ENCODE results near the gene KCNH4. TPM values are rescaled to one million over a fixed set of nuclear protein-coding genes. Genes with fewer than 3 reads are reported as not detected.

KCNH4 gene
- total RNA-seq, 1 donor from 2014 or later, result 0.80 TPM

DNA sequence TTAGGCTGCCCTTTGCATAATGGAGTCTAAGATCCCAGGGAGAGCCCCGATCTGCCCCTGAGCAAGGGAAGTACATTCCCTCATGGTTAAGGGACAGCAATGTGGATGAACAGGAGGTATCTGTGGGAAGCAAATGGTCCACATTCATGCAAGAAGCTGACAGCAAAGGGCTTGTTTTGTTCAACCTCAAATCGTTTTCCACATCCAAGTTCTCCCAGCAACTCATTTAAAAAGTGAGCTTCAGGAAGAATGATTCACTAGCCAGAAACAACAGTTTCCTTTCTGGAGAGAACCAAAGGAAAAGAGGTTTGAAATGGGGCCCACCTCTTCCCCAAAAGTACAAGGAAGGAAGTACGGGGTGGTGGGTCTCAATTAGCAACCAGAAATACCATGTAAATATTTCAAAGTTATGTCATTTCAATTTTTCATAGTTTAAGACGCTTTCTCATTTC is 48.9 kb downstream of the KCNH4 start:
- CTCF ChIA-PET, result interaction anchor here (1.0 to 1.1 kb wide), 2 partner anchors 10 to 12 kb away, joined by 3 read pairs; no protein-coding TSS in a partner anchor
- ATAC-seq (ENCODE audit: low read depth) (no peak), DNase-seq (no peak)
- POLR2A ChIA-PET, result interaction anchor here (0.6 to 1.3 kb wide), 4 partner anchors 11 to 115 kb away, joined by 3 read pairs; partner anchors contain the start of genes DNAJC7 and GHDC
- TF ChIP-seq, protein P1, sequence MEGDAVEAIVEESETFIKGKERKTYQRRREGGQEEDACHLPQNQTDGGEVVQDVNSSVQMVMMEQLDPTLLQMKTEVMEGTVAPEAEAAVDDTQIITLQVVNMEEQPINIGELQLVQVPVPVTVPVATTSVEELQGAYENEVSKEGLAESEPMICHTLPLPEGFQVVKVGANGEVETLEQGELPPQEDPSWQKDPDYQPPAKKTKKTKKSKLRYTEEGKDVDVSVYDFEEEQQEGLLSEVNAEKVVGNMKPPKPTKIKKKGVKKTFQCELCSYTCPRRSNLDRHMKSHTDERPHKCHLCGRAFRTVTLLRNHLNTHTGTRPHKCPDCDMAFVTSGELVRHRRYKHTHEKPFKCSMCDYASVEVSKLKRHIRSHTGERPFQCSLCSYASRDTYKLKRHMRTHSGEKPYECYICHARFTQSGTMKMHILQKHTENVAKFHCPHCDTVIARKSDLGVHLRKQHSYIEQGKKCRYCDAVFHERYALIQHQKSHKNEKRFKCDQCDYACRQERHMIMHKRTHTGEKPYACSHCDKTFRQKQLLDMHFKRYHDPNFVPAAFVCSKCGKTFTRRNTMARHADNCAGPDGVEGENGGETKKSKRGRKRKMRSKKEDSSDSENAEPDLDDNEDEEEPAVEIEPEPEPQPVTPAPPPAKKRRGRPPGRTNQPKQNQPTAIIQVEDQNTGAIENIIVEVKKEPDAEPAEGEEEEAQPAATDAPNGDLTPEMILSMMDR (IDR thresholded peaks at IDR 0.05), result no peak
- Mint-ChIP-seq H3K4me1 (peaks cover 61% of the 10 kb centered on the region), H3K27ac (peak overlapping the region; percentile 50), H3K9me3 (no peaks in the 10 kb centered on the region), H3K4me3 (no peak overlapping the region), H3K36me3 (ENCODE audit: low read depth) (peaks cover 64% of the 10 kb centered on the region), H3K27me3 (no peaks in the 10 kb centered on the region)
- intact Hi-C loops (cut with micrococcal nuclease), result loop anchor here (5.0 kb wide), 1 partner anchor 155 kb away; the partner anchor contains the start of gene STAT5A

DNA sequence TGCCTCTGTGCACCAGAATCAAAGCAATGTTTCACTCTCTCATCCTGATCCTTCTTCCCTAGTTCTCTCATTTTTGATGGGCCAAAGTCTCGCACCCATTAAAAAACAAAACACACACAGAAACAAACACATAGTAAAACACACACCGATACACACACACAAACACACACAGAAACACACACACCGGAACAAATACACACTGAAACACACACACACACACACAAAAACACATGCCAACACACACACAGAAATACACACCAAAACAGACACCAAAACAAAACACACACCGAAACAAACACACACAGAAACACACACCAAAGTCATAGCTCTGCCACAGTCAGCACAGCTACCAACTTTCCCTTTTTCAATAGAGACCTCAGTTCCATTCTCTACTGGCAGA is 49.7 kb downstream of the KCNH4 start:
- no peak for DNase-seq
- H3K9me3 Mint-ChIP-seq, result no peaks in the 10 kb centered on the region
- no peak for ATAC-seq (ENCODE audit: low read depth)
- H3K36me3 Mint-ChIP-seq (ENCODE audit: low read depth), result peaks cover 64% of the 10 kb centered on the region
- TF ChIP-seq, protein P1 (IDR thresholded peaks at IDR 0.05), result no peak
- no peak overlapping the region for H3K4me3 Mint-ChIP-seq
- ChIA-PET POLR2A (no interaction called here), CTCF (interaction anchor here (1.0 kb wide), 1 partner anchor 12 kb away, joined by 3 read pairs; no protein-coding TSS in a partner anchor)
- H3K27ac Mint-ChIP-seq, result peak overlapping the region; percentile 13
- intact Hi-C loops (cut with micrococcal nuclease), result loop anchor here (5.0 kb wide), 1 partner anchor 156 kb away; the partner anchor contains the start of gene STAT5A
- H3K4me1 Mint-ChIP-seq, result peaks cover 53% of the 10 kb centered on the region
- no peaks in the 10 kb centered on the region for H3K27me3 Mint-ChIP-seq

DNA sequence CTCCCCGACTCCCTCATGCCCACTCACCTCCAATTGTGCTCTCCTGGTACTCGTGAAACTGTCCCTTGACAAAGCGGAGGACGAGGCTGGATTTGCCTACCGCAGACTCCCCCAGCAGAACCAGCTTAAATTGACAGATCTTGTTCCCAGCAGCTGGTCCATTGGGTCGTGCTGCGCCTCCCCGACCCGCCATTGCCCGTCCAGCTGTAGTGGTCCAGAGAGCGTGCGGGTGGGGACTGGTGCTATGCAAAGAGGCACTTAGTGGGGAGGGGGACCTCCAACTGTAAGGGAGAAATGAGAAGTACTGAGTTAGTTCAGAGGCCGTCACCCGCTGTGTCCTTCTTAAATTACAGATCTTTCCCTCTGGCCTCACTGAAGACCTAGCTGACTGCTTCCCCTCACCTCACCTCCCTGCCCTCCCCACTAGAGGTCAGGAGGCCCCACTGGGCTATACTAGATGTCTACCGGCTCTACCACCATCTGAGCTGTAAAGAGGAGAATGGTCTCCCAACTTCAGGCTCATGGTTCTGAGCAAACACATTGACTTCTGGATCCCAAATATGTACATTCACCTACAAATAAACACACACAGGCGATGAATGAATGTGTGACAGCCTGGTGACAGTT is 50.5 kb downstream of the KCNH4 start:
- H3K27ac Mint-ChIP-seq, result peak overlapping the region; percentile 16
- H3K27me3 Mint-ChIP-seq, result no peaks in the 10 kb centered on the region
- DNase-seq (no peak), ATAC-seq (ENCODE audit: low read depth) (no peak)
- H3K4me3 Mint-ChIP-seq, result no peak overlapping the region
- H3K4me1 Mint-ChIP-seq, result peaks cover 45% of the 10 kb centered on the region
- TF ChIP-seq, protein P1 (IDR thresholded peaks at IDR 0.05), result no peak
- no peaks in the 10 kb centered on the region for H3K9me3 Mint-ChIP-seq
- intact Hi-C loops (cut with micrococcal nuclease), result loop anchor here (5.0 kb wide), 1 partner anchor 157 kb away; the partner anchor contains the start of gene STAT5A
- ChIA-PET POLR2A (interaction anchor here (0.7 to 1.1 kb wide), 2 partner anchors 22 to 113 kb away, joined by 3 to 4 read pairs; partner anchors contain the start of gene DNAJC7), CTCF (interaction anchor here (0.6 to 1.1 kb wide), 2 partner anchors 51 to 1798 kb away, joined by 3 to 4 read pairs; partner anchors contain the start of gene KCNH4)
- H3K36me3 Mint-ChIP-seq (ENCODE audit: low read depth), result peaks cover 65% of the 10 kb centered on the region

DNA sequence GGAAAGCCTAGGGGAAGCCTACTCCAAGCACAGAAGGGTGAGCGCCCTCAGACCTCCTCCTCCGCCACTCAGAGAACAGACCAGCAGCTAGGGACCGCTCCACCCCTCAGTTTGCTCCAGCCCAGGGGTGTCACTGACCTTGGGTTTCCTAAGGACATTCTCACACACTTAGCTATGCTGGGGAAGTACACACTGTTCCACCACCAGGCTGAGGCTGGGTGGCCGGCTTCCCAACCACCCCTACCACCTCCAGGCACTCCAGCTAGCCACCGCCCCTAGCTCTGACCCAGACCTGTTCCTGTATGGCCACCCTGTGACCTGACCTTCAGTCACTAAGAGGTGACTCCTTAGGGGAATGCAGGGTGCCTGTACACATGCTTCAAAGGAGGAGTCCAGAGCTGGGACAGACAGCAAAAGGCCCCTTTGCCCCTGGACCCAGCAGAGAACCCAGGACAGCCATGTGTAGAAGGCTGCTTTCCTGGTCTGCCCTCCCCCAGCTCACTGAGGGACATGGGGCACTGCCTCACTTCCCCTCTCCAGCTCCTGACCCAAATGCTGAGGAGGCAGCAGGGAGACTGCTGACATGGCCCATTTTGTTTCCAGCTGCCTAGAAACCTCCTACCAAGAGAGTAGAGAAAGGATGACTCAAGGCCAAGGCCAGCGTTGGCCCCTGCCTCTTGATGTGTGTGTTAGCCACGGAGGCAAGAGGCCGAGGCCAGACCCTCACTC is 51.7 kb downstream of the KCNH4 start:
- H3K36me3 Mint-ChIP-seq (ENCODE audit: low read depth), result peaks cover 72% of the 10 kb centered on the region
- H3K27ac Mint-ChIP-seq, result no peak overlapping the region
- intact Hi-C loops (cut with micrococcal nuclease), result no loop called here
- CTCF ChIA-PET, result no interaction called here
- TF ChIP-seq, protein P1 (IDR thresholded peaks at IDR 0.05), result no peak
- no peak overlapping the region for H3K4me3 Mint-ChIP-seq
- no peaks in the 10 kb centered on the region for H3K9me3 Mint-ChIP-seq
- POLR2A ChIA-PET, result interaction anchor here (0.6 kb wide), 1 partner anchor 278 kb away, joined by 3 read pairs; no protein-coding TSS in a partner anchor
- ATAC-seq (ENCODE audit: low read depth) (no peak), DNase-seq (no peak)
- H3K27me3 Mint-ChIP-seq, result no peaks in the 10 kb centered on the region
- peaks cover 38% of the 10 kb centered on the region for H3K4me1 Mint-ChIP-seq

DNA sequence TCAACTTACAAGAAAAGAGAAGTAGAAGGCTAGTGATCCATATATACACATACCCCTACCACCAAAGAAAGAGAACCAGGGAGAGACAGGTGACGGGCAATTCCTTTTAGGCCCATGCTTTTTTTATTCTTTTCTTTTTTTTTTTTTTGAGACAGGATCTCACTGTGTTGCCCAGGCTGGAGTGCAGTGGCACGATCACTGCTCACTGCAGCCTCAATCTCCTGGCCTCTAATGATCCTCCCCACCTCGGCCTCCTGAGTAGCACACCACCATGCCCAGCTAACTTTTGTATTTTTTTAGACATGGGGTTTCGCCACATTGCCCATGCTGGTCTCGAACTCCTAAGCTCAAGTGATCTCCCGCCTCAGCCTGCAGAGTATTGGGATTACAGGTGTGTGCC is 53.5 kb downstream of the KCNH4 start:
- TF ChIP-seq, protein P1 (IDR thresholded peaks at IDR 0.05), result no peak
- ChIA-PET POLR2A (no interaction called here), CTCF (interaction anchor here (1.5 kb wide), 1 partner anchor 54 kb away, joined by 4 read pairs; the partner anchor contains the start of gene KCNH4)
- peaks cover 68% of the 10 kb centered on the region for H3K36me3 Mint-ChIP-seq (ENCODE audit: low read depth)
- no peaks in the 10 kb centered on the region for H3K9me3 Mint-ChIP-seq
- no peak overlapping the region for H3K27ac Mint-ChIP-seq
- H3K4me1 Mint-ChIP-seq, result peaks cover 20% of the 10 kb centered on the region
- ATAC-seq (ENCODE audit: low read depth), result no peak
- intact Hi-C loops (cut with micrococcal nuclease), result no loop called here
- H3K27me3 Mint-ChIP-seq, result no peaks in the 10 kb centered on the region
- no peak overlapping the region for H3K4me3 Mint-ChIP-seq
- no peak for DNase-seq

Measured in activated B cell treated with CpG ODN at 0.5 μM for 24 hours (primary cell).